GM18499 (cell line): ENCODE results near the gene NEK3.
"Not testable (repeated sequence)": the region's sequence is repeated elsewhere in the genome, so short reads cannot be mapped to it uniquely, and the experiment has no call there.

ENCODE experiments used
- ATAC-seq: cut with Tn5 transposase; IDR thresholded peaks from one replicate; pipeline ENCODE4 v1.9.1; 2021; ENCODE audit warnings: moderate number of reproducible peaks; ENCODE audit not compliant: insufficient read depth, unreplicated experiment

The NEK3 gene

DNA sequence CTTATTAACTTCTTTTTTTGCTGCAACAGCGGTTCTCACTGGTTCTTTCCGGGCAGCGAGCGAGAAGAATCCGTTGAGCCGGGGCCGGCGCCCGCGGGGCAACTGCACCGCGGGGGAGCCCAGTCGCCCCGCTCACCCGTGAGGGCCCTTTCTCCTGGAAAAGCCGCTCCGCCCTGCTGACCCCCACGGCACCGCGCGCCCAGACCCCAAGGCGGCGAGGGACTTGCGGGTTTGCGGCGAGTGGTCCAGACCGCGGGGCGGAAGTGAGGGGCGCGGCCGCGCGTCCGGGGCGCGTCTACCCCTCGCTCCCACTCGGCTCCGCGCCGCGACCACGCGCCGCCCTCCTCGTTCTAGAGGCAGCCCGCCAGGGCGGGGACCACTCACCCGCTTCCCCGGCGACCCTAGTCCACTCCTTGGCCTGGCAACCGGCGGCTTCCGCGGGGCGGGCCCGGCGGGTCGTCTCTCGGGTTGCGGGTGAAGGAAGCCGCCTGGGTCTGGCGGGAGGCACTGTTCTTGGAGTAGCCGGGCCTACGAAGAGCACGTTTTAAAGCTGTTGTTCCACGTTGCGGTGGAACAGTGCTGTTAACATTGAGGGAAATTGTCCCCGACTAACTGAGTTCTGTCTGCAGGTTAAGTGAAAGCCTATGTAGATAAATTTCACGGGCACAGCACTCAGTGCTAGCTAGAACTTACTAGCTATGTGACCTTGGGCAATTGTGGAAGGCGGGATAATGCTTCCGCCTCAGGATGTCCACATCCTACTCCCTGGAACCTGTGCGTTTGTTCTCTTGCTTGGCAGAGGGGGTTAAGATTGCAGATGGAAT, at the start of gene NEK3:
NEK3 (minus strand) TSS at position 439 of the 824 bp plus-strand sequence. CDS start 3,406 bp downstream, outside the sequence.
- ATAC-seq: no peak

DNA sequence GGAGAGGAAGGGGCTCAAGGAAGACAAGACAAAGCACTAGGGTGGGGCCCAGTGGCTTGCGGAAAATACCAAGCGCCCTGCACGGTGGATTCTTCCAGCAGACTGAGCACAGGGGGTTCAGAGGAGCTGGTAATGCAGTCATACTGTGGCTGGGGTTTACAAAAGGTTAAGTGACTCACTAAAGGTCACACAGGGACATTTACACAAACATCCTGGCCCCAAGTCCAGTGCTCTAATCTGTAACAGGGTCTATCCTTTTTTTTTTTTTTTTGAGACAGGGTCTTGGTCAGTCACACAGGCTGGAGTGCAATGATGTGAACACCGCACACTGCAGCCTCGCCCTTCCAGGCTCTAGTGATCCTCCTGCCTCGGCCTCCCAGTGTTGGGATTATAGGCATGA, 49.0 kb upstream of the NEK3 start:
- ATAC-seq: not testable (repeated sequence)

- not testable (repeated sequence) for ATAC-seq
Measured at GRCh38 chr13:52207896-52208295, 48.5 kb upstream of the NEK3 start.

DNA sequence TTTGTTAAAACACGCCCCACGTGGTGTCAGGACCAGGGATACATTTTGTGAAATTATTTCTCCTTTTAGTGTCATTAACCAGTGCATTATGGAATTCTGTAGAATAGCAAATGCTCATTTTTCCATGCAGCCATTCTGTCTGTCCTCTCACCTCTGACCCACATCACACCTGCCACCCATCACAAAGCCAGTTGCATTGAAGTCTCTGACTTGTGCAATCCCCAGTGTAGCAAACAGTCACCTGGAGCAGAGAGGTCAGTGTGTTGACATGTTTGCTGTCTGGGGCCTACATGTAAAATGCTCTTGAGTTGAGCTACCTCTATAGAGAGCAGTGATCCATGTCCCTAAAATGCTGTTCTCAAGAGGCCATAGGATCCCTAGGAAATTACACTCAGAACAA, 47.9 kb upstream of the NEK3 start:
- not testable (repeated sequence) for ATAC-seq

- not testable (repeated sequence) for ATAC-seq
Measured at GRCh38 chr13:52204546-52204945, 45.1 kb upstream of the NEK3 start.

- ATAC-seq: not testable (repeated sequence)
Measured at GRCh38 chr13:52203864-52204263, 44.5 kb upstream of the NEK3 start.

- ATAC-seq: not testable (repeated sequence)
Measured at GRCh38 chr13:52202506-52202905, 43.1 kb upstream of the NEK3 start.

GRCh38 chr13:52201439-52202193, 42.2 kb upstream of the NEK3 start:
- ATAC-seq: not testable (repeated sequence)

- ATAC-seq: peak; percentile 38
Measured at GRCh38 chr13:52195401-52195837, 36.0 kb upstream of the NEK3 start.

DNA sequence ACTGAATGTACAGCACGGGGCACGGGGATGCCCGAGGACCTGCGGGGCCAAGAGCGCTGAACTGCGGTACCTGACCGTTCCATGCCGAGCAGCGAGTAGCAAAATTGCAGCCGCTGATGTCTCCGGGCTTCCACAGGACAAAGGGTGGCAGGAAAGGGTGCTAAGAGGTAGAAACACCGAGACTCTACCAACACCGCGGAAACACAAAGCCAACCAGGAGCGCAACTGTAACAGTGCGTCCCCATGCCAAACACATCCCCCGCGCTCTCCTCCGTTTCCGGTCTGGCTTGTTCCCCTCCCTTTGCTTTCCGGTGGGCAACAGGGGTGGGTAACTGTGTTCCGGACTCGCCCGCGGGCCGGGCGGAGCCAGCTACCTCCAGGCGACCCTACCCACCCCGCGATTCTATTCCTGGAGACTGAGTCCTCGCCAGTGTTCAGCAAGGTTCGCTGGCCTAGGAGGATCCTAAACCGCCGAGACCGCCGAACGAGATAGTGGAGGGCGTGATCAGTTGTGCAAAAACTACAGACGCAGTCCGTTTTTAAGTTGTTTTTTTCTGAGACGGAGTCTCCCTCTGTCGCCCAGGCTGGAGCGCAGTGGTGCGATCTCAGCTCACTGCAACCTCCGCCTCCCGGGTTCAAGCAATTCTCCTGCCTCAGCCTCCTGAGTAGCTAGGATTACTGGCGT, 34.9 kb upstream of the NEK3 start:
- peak; percentile 44 for ATAC-seq

- not testable (repeated sequence) for ATAC-seq
Measured at GRCh38 chr13:52193587-52194183, 34.3 kb upstream of the NEK3 start.

GRCh38 chr13:52187424-52188187, 28.2 kb upstream of the NEK3 start:
- not testable (repeated sequence) for ATAC-seq

GRCh38 chr13:52187029-52187423, 27.6 kb upstream of the NEK3 start:
- ATAC-seq: no peak

DNA sequence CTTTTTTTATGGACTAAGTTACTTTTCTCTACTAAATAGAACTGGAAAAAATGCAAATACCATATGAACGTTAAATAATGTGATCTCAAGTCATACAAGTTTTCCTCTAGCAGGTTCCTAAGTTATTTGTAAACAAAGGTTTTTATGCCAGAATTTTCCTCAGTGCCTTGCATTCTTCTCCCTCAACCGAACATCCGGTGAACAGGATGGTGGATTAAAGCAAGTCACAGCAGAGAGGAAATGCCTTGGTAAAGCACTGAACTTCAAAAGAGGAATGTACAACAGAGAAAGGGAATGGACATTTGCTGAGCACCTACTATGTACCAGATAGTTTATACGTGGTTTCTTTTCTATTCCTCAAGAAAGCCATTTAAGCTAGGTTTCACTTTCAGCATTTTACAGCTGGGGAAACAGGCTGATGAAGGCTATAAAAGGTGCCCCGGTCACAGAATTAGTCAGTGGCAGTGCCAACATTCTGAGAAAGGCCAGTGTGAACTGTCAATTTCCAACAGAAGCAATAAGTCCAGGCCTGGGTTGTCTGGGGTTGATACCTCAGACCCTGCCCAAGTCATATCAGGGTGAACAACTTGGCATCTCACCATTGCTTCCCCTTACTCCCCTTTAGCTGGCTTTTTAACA, 22.0 kb upstream of the NEK3 start:
- not testable (repeated sequence) for ATAC-seq

DNA sequence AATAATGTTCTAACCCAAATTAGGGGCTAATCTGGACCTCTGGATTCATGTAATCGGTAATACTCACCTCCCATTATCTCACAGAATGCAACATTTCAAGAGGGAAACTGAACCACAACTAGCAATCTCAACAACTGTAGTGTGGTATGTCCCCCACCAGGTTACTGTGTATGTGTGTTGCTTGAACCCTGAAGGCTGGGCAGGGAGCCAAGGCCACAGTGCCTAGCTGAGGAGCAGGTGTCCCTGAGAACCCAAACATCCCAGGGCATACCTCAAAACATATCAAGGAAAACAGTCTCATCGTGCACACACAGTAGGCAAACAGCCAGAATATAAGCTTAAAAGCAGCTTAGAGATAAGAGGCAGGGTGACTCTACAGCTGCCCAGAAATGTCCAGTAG, 20.5 kb upstream of the NEK3 start:
- ATAC-seq: no peak

DNA sequence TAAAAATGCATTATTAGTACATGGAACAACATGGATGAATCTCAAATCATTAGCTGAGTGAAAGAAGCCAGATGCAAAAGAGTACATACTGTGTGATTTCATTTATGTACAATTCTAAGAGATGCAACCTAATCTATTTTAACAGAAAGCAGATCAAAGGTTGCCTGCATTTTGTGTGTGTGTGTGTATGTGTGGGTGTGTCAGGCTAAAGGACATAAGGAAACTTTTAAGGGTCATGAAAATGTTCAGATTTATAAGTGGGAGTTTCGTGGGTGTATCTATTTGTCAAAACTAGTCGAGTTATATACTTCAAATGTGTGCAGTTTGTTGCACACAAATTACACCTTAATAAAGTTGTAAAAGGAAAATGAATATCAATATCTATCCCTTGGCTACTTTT, 17.9 kb upstream of the NEK3 start:
- no peak for ATAC-seq

GRCh38 chr13:52173970-52174369, 14.6 kb upstream of the NEK3 start:
- not testable (repeated sequence) for ATAC-seq

DNA sequence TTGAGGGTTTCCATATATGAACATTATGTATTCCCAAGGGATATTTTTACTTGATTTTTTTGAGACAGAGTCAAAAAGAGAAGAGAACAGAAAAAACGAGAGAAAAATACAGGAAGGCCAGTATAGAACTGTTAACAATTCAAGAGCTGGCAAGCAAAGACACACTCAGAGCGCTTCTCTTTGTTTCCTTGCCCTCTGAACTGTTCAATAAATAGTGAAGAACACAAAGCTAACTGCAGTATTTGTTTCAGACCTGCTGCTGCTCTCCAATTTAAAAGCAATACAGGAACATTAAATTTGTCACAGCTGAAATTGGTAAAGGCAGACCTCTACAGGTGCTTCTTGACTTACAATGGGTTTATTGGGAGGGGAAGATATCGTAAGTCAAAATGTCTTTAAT, 14.0 kb upstream of the NEK3 start:
- no peak for ATAC-seq

- ATAC-seq: not testable (repeated sequence)
Measured at GRCh38 chr13:52171686-52172085, 12.3 kb upstream of the NEK3 start.
